OCI-LY3 (cell line): ENCODE measurements around the gene STX19.

Experiments
- H2AFZ ChIP-seq: fragments of 200-600, 300-600 bp; shearing (Covaris generic); 2 replicates; pipeline ENCODE4 v1.6.0; 2014; ENCODE audit warnings: antibody characterized with exemption, low read depth, low read length
- H3K27ac ChIP-seq: fragments of 200-600, 300-600 bp; sonication (generic); 2 replicates; pipeline ENCODE4 v1.5.1; 2014; ENCODE audit warnings: mild to moderate bottlenecking, low read length, moderate library complexity, mixed read lengths
- H3K27me3 ChIP-seq: fragments of 200-600, 300-600 bp; sonication (generic); 2 replicates; pipeline ENCODE4 v1.6.1; 2014; ENCODE audit warnings: low read depth, low read length, mixed read lengths
- H3K36me3 ChIP-seq: fragments of 200-600, 300-600 bp; sonication (generic); replicated peaks from 2 replicates; pipeline ENCODE3; 2014; ENCODE audit warnings: low read depth, low read length, mixed read lengths
- H3K4me1 ChIP-seq: fragments of 300-600, 200-600 bp; sonication (generic); 2 replicates; pipeline ENCODE4 v1.6.1; 2014; ENCODE audit warnings: low read length, mixed read lengths
- H3K4me2 ChIP-seq: fragments of 200-600, 300-600 bp; sonication (generic); 2 replicates; pipeline ENCODE4 v1.6.1; 2014; ENCODE audit warnings: low read length, mixed read lengths
- H3K4me3 ChIP-seq: fragments of 300-600, 200-600 bp; sonication (generic); 2 replicates; pipeline ENCODE4 v1.5.1; 2014; ENCODE audit warnings: antibody characterized with exemption, mild to moderate bottlenecking, low read length, moderate library complexity
- H3K79me2 ChIP-seq: fragments of 300-600, 200-600 bp; shearing (Covaris generic); 2 replicates; pipeline ENCODE4 v1.6.1; 2014; ENCODE audit warnings: mild to moderate bottlenecking, low read length, mixed read lengths
- H3K9ac ChIP-seq: fragments of 300-600, 200-600 bp; shearing (Covaris generic); 2 replicates; pipeline ENCODE4 v1.6.0; 2014; ENCODE audit warnings: mild to moderate bottlenecking, low read length, moderate library complexity
- H3K9me3 ChIP-seq: fragments of 200-600, 300-600 bp; shearing (Covaris generic); 2 replicates; pipeline ENCODE4 v1.6.1; 2014; ENCODE audit warnings: low read length, mixed read lengths; ENCODE audit not compliant: insufficient read depth
- H4K20me1 ChIP-seq: fragments of 200-600, 300-600 bp; sonication (generic); 2 replicates; pipeline ENCODE4 v1.6.1; 2016; ENCODE audit warnings: low read length, mixed read lengths; ENCODE audit not compliant: insufficient read depth
- CTCF ChIP-seq: fragments of 200-600, 300-600 bp; sonication (generic); IDR thresholded peaks from 2 replicates; pipeline ENCODE4 v1.5.1; 2014; ENCODE audit warnings: antibody characterized with exemption, low read length, low read depth
- EZH2phosphoT487 ChIP-seq: fragments of 200-600 bp; shearing (Covaris generic); IDR thresholded peaks from 2 replicates; pipeline ENCODE4 v1.6.1; 2018; ENCODE audit warnings: antibody characterized with exemption, mixed run types, low read depth

STX19 gene

DNA sequence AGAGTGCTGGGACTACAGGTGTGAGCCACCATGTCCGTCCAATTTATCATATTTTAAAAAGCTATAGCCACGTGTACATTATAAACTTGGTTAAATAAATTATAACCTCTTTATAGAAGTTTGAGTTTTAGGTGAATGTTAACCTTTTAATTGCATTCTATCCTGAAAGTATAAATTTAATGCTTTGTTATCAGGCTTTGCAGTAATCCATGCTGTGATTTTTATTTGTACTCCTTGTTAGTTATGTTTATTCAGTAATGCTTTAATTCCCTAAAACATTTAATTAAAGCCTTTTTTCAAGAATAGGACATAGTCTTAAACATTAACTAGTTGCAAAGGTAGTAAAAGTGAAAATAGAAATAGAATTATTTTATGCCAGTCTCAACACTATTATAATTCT lies 36.8 kb downstream of the STX19 start:
- Histone ChIP-seq H3K36me3 (no peaks in the 10 kb centered on the region), H3K27me3 (no peaks in the 10 kb centered on the region), H2AFZ (no peak overlapping the region), H3K9me3 (no peaks in the 10 kb centered on the region), H3K9ac (no peak overlapping the region), H3K4me2 (no peak overlapping the region), H3K27ac (no peak overlapping the region), H3K4me1 (0 out of 2 replicates have a peak, but pooled peaks cover 3% of the 10 kb centered on the region), H3K4me3 (no peak overlapping the region), H4K20me1 (no peaks in the 10 kb centered on the region), H3K79me2 (no peaks in the 10 kb centered on the region)
- TF ChIP-seq CTCF (no peak), EZH2phosphoT487 (no peak)

GRCh38 chr3:93989241-93989640 lies 39.2 kb downstream of the STX19 start:
- H3K27ac ChIP-seq, result no peak overlapping the region
- no peaks in the 10 kb centered on the region for H3K9me3 ChIP-seq
- H3K27me3 ChIP-seq, result no peaks in the 10 kb centered on the region
- no peak for TF ChIP-seq CTCF
- TF ChIP-seq EZH2phosphoT487, result no peak
- no peaks in the 10 kb centered on the region for H3K36me3 ChIP-seq
- no peaks in the 10 kb centered on the region for H4K20me1 ChIP-seq
- no peak overlapping the region for H3K9ac ChIP-seq
- 0 out of 2 replicates have a peak, but pooled peaks cover 3% of the 10 kb centered on the region for H3K4me1 ChIP-seq
- H3K4me2 ChIP-seq, result no peak overlapping the region
- H2AFZ ChIP-seq, result no peak overlapping the region
- 0 out of 2 replicates have a peak, but pooled peaks cover 2% of the 10 kb centered on the region for H3K79me2 ChIP-seq
- no peak overlapping the region for H3K4me3 ChIP-seq

DNA sequence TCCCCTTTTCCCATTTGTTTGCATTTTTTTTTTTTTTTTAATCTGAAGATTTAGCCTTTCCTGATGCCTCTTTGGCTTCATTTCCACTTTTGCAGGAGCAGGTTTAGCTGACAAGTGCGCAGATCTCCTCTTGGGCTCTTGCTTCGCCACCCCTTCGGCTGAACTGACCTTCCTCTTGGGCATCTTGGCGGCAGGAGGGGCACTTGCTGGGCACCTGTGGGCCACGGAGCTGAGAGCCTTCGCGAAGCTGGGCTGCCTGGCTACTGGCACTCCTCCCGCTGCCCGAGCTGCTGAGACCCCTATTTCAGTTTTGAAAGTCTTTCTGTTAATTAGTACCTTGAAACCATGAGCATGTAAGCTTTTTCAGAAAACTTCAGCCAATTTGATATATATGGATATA lies 39.6 kb downstream of the STX19 start:
- no peak overlapping the region for H3K27ac ChIP-seq
- TF ChIP-seq CTCF (no peak), EZH2phosphoT487 (no peak)
- no peak overlapping the region for H3K4me3 ChIP-seq
- H3K9me3 ChIP-seq, result no peaks in the 10 kb centered on the region
- 0 out of 2 replicates have a peak, but pooled peaks cover 2% of the 10 kb centered on the region for H3K79me2 ChIP-seq
- H3K4me1 ChIP-seq, result 0 out of 2 replicates have a peak, but pooled peaks cover 3% of the 10 kb centered on the region
- no peaks in the 10 kb centered on the region for H3K36me3 ChIP-seq
- no peak overlapping the region for H3K4me2 ChIP-seq
- no peak overlapping the region for H2AFZ ChIP-seq
- H4K20me1 ChIP-seq, result no peaks in the 10 kb centered on the region
- no peak overlapping the region for H3K9ac ChIP-seq
- no peaks in the 10 kb centered on the region for H3K27me3 ChIP-seq

DNA sequence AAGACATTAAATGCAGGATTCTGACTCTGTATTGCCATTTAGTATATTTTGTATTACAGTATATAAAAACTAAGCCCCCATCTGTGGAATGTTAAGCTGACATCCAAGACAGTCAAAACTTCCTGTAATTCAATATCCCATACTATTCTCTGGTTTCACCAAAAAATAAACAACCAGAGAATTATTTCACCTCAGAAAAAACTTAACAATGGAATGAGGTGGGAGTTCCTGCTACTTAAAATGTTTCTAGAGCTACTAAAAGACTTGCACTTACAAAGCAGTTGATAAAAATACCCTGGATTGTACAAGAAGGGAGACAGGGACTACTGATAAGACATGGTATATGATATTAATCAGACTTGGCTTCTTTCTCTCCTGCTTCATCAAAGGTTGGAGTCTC lies 40.1 kb downstream of the STX19 start:
- Histone ChIP-seq H3K79me2 (0 out of 2 replicates have a peak, but pooled peaks cover 2% of the 10 kb centered on the region), H3K9me3 (no peaks in the 10 kb centered on the region), H3K4me1 (0 out of 2 replicates have a peak, but pooled peaks cover 3% of the 10 kb centered on the region), H2AFZ (no peak overlapping the region), H3K9ac (no peak overlapping the region), H3K27me3 (no peaks in the 10 kb centered on the region), H3K36me3 (no peaks in the 10 kb centered on the region), H3K27ac (no peak overlapping the region), H4K20me1 (no peaks in the 10 kb centered on the region), H3K4me2 (no peak overlapping the region), H3K4me3 (no peak overlapping the region)
- TF ChIP-seq EZH2phosphoT487 (no peak), CTCF (no peak)
